Trophoblast cell (in vitro differentiated cells and primary cell): ENCODE data around the gene C1GALT1.

Experiments
- DNase-seq, 2 donors: peaks; one replicate each; pipeline ENCODE4 v3.0.0-alpha.2; 2016
- H2AFZ ChIP-seq: 2 replicates; pipeline ENCODE4 v1.6.1; 2013; ENCODE audit warnings: low read length, moderate library complexity, mild to moderate bottlenecking; ENCODE audit not compliant: insufficient read depth, poor library complexity
- H2AK5ac ChIP-seq: 2 replicates; pipeline ENCODE4 v1.6.1; 2013; ENCODE audit warnings: mild to moderate bottlenecking, low read length
- H2BK120ac ChIP-seq: 2 replicates; pipeline ENCODE4 v1.6.1; 2013; ENCODE audit warnings: low read length, mild to moderate bottlenecking, moderate library complexity; ENCODE audit not compliant: insufficient read depth, poor library complexity
- H2BK12ac ChIP-seq: 2 replicates; pipeline ENCODE4 v1.6.1; 2013; ENCODE audit warnings: mild to moderate bottlenecking, low read length, moderate library complexity
- H2BK5ac ChIP-seq: 2 replicates; pipeline ENCODE4 v1.6.1; 2013; ENCODE audit warnings: low read length, low read depth, moderate library complexity, mild to moderate bottlenecking; ENCODE audit not compliant: poor library complexity
- H3K14ac ChIP-seq: 2 replicates; pipeline ENCODE4 v1.6.1; 2013; ENCODE audit warnings: mild to moderate bottlenecking, low read length
- H3K18ac ChIP-seq: 2 replicates; pipeline ENCODE4 v1.6.1; 2013; ENCODE audit warnings: mild to moderate bottlenecking, low read length
- H3K23ac ChIP-seq: 2 replicates; pipeline ENCODE4 v1.6.1; 2013; ENCODE audit warnings: low read length
- H3K27ac ChIP-seq: 2 replicates; pipeline ENCODE4 v1.5.1; 2013; ENCODE audit warnings: low read depth, mild to moderate bottlenecking, inconsistent platforms, low read length, moderate library complexity
- H3K27me3 ChIP-seq: 2 replicates; pipeline ENCODE4 v1.6.1; 2013; ENCODE audit warnings: inconsistent platforms, mild to moderate bottlenecking, low read length, moderate library complexity; ENCODE audit not compliant: insufficient read depth
- H3K36me3 ChIP-seq, 2 experiments: 1 replicate in 1 of 2; 2 replicates in 1 of 2; pipeline ENCODE4 v1.6.1; 2013; ENCODE audit warnings: low read length in 2 of 2, mild to moderate bottlenecking in 2 of 2, moderate library complexity in 1 of 2; ENCODE audit not compliant: insufficient read depth in 2 of 2, control insufficient read depth in 1 of 2
- H3K4ac ChIP-seq: 2 replicates; pipeline ENCODE4 v1.6.1; 2013; ENCODE audit warnings: low read depth, mild to moderate bottlenecking, low read length, moderate library complexity
- H3K4me1 ChIP-seq, 2 experiments: 1 replicate in 1 of 2; 2 replicates in 1 of 2; pipeline ENCODE4 v1.6.1; 2013; ENCODE audit warnings: low read length in 2 of 2, mild to moderate bottlenecking in 2 of 2, moderate library complexity in 1 of 2; ENCODE audit not compliant: insufficient read depth in 2 of 2, control insufficient read depth in 1 of 2
- H3K4me2 ChIP-seq: 2 replicates; pipeline ENCODE4 v1.6.1; 2013; ENCODE audit warnings: inconsistent platforms, mild to moderate bottlenecking, low read length, moderate library complexity
- H3K4me3 ChIP-seq: 2 replicates; pipeline ENCODE4 v1.5.1; 2013; ENCODE audit warnings: mild to moderate bottlenecking, low read depth, low read length, inconsistent platforms
- H3K79me1 ChIP-seq: one replicate; pipeline ENCODE4 v1.6.1; 2013; ENCODE audit warnings: low read length
- H3K79me2 ChIP-seq: 2 replicates; pipeline ENCODE4 v1.6.1; 2013; ENCODE audit warnings: low read length, mild to moderate bottlenecking; ENCODE audit not compliant: control insufficient read depth, insufficient read depth, poor library complexity
- H3K9ac ChIP-seq: 2 replicates; pipeline ENCODE4 v1.6.1; 2013; ENCODE audit warnings: mild to moderate bottlenecking, low read length
- H3K9me3 ChIP-seq: 2 replicates; pipeline ENCODE4 v1.6.1; 2013; ENCODE audit warnings: low read depth, mild to moderate bottlenecking, control low read depth, inconsistent platforms, low read length; ENCODE audit not compliant: insufficient read depth
- H4K12ac ChIP-seq: 2 replicates; pipeline ENCODE4 v1.6.1; 2013; ENCODE audit warnings: low read depth, mild to moderate bottlenecking, low read length, moderate library complexity
- H4K8ac ChIP-seq: 2 replicates; pipeline ENCODE4 v1.6.1; 2013; ENCODE audit warnings: low read depth, mild to moderate bottlenecking, low read length, moderate library complexity
- H4K91ac ChIP-seq: one replicate; pipeline ENCODE4 v1.6.1; 2013; ENCODE audit warnings: low read depth, mild to moderate bottlenecking, low read length, moderate library complexity
- WGBS: extraction: QIAGEN DNeasy Blood & Tissue Kit; methylation state at CpG from one replicate; pipeline ENCODE4 v1.1.7; 2013; ENCODE audit warnings: missing lambda C conversion rate; ENCODE audit not compliant: insufficient read length, insufficient coverage; ENCODE audit errors: extremely low coverage; 5-methylcytosine and 5-hydroxymethylcytosine counted together

The C1GALT1 gene

GRCh38 chr7:7264306-7265040, 82.1 kb downstream of the C1GALT1 start:
- H2BK120ac ChIP-seq: no peak overlapping the region
- no CpG with 5 or more reads among the region's 9 CpGs for WGBS
- no peaks in the 10 kb centered on the region for H3K9me3 ChIP-seq
- no peak overlapping the region for H4K8ac ChIP-seq
- no peak overlapping the region for H3K18ac ChIP-seq
- H3K4me3 ChIP-seq: no peak overlapping the region
- no peak overlapping the region for H2AFZ ChIP-seq
- H2AK5ac ChIP-seq: no peak overlapping the region
- H3K23ac ChIP-seq: no peak overlapping the region
- H3K4me1 ChIP-seq: peaks cover 30 to 37% of the 10 kb centered on the region in 2 experiments
- peak overlapping the region; percentile 39 for H3K27ac ChIP-seq
- H3K4me2 ChIP-seq: no peak overlapping the region
- no peak overlapping the region for H2BK12ac ChIP-seq
- no peak overlapping the region for H4K12ac ChIP-seq
- H4K91ac ChIP-seq: peak overlapping the region; percentile 50
- no peak overlapping the region for H2BK5ac ChIP-seq
- no peak overlapping the region for H3K14ac ChIP-seq
- no peak overlapping the region for H3K9ac ChIP-seq
- no peaks in the 10 kb centered on the region for H3K79me2 ChIP-seq
- H3K4ac ChIP-seq: no peak overlapping the region
- H3K36me3 ChIP-seq: no peaks in the 10 kb centered on the region
- H3K27me3 ChIP-seq: no peaks in the 10 kb centered on the region
- peaks cover 21% of the 10 kb centered on the region for H3K79me1 ChIP-seq
- DNase-seq: peak; percentile 68 to 89

GRCh38 chr7:7265081-7266075, 83.0 kb downstream of the C1GALT1 start:
- H2AK5ac ChIP-seq: no peak overlapping the region

GRCh38 chr7:7266257-7266881, 84.0 kb downstream of the C1GALT1 start:
- no CpG with 5 or more reads among the region's 6 CpGs for WGBS
- Histone ChIP-seq H3K4me2 (no peak overlapping the region), H4K91ac (peak overlapping the region; percentile 42), H3K4ac (no peak overlapping the region), H4K12ac (no peak overlapping the region), H3K18ac (no peak overlapping the region), H2BK120ac (peak overlapping the region; percentile 61), H3K4me3 (no peak overlapping the region), H2BK12ac (peak overlapping the region; percentile 33), H3K14ac (peak overlapping the region; percentile 0), H3K23ac (no peak overlapping the region), H3K27ac (peak overlapping the region; percentile 62), H2BK5ac (no peak overlapping the region), H3K4me1 (peaks cover 29% of the 10 kb centered on the region in 2 experiments), H3K27me3 (no peaks in the 10 kb centered on the region), H2AK5ac (peak overlapping the region; percentile 27), H4K8ac (no peak overlapping the region), H3K79me1 (peaks cover 22% of the 10 kb centered on the region), H3K36me3 (no peaks in the 10 kb centered on the region), H3K9ac (no peak overlapping the region), H2AFZ (no peak overlapping the region), H3K9me3 (no peaks in the 10 kb centered on the region), H3K79me2 (no peaks in the 10 kb centered on the region)
- peak; percentile 91 to 95 for DNase-seq

More at GRCh38 chr7:7265081-7266075, 83.0 kb downstream of the C1GALT1 start:
- Histone ChIP-seq H3K27ac (peak overlapping the region; percentile 62), H4K91ac (peak overlapping the region; percentile 50), H3K4ac (no peak overlapping the region), H2AFZ (no peak overlapping the region), H3K36me3 (no peaks in the 10 kb centered on the region), H3K79me1 (peaks cover 21% of the 10 kb centered on the region), H3K23ac (no peak overlapping the region), H4K12ac (no peak overlapping the region), H2BK5ac (peak overlapping the region; percentile 15), H3K14ac (peak overlapping the region; percentile 0), H2BK120ac (peak overlapping the region; percentile 1), H3K79me2 (no peaks in the 10 kb centered on the region), H3K4me1 (peaks cover 29 to 30% of the 10 kb centered on the region in 2 experiments), H4K8ac (peak overlapping the region; percentile 4), H3K27me3 (no peaks in the 10 kb centered on the region), H3K18ac (no peak overlapping the region), H2BK12ac (peak overlapping the region; percentile 56), H3K9me3 (no peaks in the 10 kb centered on the region), H3K9ac (no peak overlapping the region), H3K4me3 (no peak overlapping the region), H3K4me2 (no peak overlapping the region)
- no CpG with 5 or more reads among the region's 8 CpGs for WGBS
- peak in 1 of 2 donors; percentile 36 for DNase-seq
